Parathyroid adenoma (tissue), 2 donors: ENCODE measurements around the gene RABL6.
"Not testable (repeated sequence)": the region's sequence is repeated elsewhere in the genome, so short reads cannot be mapped to it uniquely, and the experiment has no call there.

Source experiments
- H2AFZ ChIP-seq: fragments of 300-600 bp; sonication (generic); one replicate; pipeline ENCODE4 v1.7.0; 2017; ENCODE audit warnings: antibody characterized with exemption, mild to moderate bottlenecking
- H3K27ac ChIP-seq: fragments of 300-600 bp; sonication (generic); one replicate; pipeline ENCODE4 v1.7.0; 2017
- H3K27me3 ChIP-seq: fragments of 300-600 bp; sonication (generic); one replicate; pipeline ENCODE4 v1.7.0; 2017; ENCODE audit warnings: low read length; ENCODE audit not compliant: control insufficient read depth, insufficient read depth
- H3K36me3 ChIP-seq: fragments of 300-600 bp; sonication (generic); one replicate; pipeline ENCODE4 v1.7.0; 2017; ENCODE audit warnings: low read length; ENCODE audit not compliant: control insufficient read depth, insufficient read depth
- H3K4me1 ChIP-seq: fragments of 300-600 bp; sonication (generic); one replicate; pipeline ENCODE4 v1.7.0; 2017; ENCODE audit warnings: control low read depth
- H3K4me2 ChIP-seq: fragments of 300-600 bp; sonication (generic); one replicate; pipeline ENCODE4 v1.7.0; 2017; ENCODE audit warnings: low read length
- H3K4me3 ChIP-seq: fragments of 300-600 bp; sonication (generic); one replicate; pipeline ENCODE4 v1.7.0; 2017; ENCODE audit warnings: low read depth, low read length
- H3K79me2 ChIP-seq: fragments of 300-600 bp; sonication (generic); one replicate; pipeline ENCODE4 v1.7.0; 2017; ENCODE audit warnings: control low read depth
- H3K9ac ChIP-seq: fragments of 300-600 bp; sonication (generic); one replicate; pipeline ENCODE4 v1.7.0; 2017; ENCODE audit warnings: mild to moderate bottlenecking
- H3K9me3 ChIP-seq: fragments of 300-600 bp; sonication (generic); one replicate; pipeline ENCODE4 v1.7.0; 2017; ENCODE audit warnings: low read length; ENCODE audit not compliant: control insufficient read depth
- TF ChIP-seq, protein P1 (sequence below): fragments of 300-600 bp; sonication (generic); IDR thresholded peaks from one replicate; pipeline ENCODE4 v1.7.0; 2017; ENCODE audit warnings: antibody characterized with exemption, mild to moderate bottlenecking
- donor health status: primary hyperparathyroidism.

The RABL6 gene

DNA sequence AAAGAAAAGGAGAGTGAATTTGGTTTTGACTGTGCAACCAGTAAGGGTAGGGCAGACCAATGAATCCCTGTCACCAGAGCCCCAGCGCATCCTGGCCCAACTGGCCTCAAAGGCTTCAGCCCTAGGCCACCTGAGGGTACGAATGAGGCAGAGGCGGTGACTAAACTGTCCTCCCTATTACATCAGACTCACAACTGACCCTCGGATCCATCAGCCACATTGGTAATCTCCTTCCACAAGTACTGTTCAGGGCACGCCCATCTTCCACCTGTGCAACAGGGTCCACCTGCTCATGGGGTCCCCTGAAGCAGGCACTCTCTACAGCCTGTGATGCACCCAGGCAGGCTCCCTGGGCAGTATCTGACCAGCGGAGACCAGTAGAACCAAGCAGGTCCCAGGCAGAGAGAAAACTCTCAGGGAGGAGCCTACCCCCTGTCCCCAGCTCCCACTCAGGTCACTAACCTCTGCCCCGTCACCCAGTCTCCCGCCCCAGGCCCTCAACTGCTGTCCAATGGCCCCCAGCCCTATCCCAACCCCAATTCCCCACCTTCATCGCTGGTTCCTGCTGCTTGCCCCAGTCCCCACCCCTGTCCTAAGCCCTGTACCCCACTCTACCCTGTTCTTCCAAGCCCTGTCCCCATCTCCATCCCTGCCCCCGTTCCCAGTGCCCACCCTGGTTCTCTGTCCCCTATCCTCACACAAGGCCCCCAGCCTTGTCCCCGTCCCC is 57.5 kb downstream of the RABL6 start:
- H3K9ac ChIP-seq, result no peak overlapping the region
- H3K36me3 ChIP-seq, result no peaks in the 10 kb centered on the region
- peak overlapping the region; percentile 95 for H3K4me3 ChIP-seq
- no peak overlapping the region for H2AFZ ChIP-seq
- no peak overlapping the region for H3K27ac ChIP-seq
- H3K27me3 ChIP-seq, result no peaks in the 10 kb centered on the region
- TF ChIP-seq, protein P1, sequence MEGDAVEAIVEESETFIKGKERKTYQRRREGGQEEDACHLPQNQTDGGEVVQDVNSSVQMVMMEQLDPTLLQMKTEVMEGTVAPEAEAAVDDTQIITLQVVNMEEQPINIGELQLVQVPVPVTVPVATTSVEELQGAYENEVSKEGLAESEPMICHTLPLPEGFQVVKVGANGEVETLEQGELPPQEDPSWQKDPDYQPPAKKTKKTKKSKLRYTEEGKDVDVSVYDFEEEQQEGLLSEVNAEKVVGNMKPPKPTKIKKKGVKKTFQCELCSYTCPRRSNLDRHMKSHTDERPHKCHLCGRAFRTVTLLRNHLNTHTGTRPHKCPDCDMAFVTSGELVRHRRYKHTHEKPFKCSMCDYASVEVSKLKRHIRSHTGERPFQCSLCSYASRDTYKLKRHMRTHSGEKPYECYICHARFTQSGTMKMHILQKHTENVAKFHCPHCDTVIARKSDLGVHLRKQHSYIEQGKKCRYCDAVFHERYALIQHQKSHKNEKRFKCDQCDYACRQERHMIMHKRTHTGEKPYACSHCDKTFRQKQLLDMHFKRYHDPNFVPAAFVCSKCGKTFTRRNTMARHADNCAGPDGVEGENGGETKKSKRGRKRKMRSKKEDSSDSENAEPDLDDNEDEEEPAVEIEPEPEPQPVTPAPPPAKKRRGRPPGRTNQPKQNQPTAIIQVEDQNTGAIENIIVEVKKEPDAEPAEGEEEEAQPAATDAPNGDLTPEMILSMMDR, result no peak
- H3K4me2 ChIP-seq, result peak overlapping the region; percentile 50
- no peaks in the 10 kb centered on the region for H3K4me1 ChIP-seq
- peaks cover 4% of the 10 kb centered on the region for H3K79me2 ChIP-seq
- H3K9me3 ChIP-seq, result no peaks in the 10 kb centered on the region

DNA sequence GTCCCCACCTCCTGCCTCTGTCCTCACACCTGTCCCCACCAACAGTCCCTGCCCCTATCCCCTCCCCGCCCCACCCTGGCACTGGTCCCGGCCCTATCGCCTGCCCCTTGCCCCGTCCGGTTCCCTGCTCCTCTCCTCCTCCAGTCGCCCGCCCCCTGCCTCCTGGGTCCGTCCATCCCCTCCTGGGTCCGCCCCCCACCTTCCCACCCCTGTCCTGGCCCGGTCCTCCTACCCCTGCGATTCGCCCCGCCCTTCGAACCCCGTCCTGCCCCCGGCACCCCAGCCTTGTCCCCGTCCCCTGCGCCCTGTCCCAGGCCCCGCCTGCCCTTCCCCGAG is 58.0 kb downstream of the RABL6 start:
- peak overlapping the region; percentile 83 for H3K27ac ChIP-seq
- H3K79me2 ChIP-seq, result peaks cover 4% of the 10 kb centered on the region
- H3K4me1 ChIP-seq, result no peaks in the 10 kb centered on the region
- peak overlapping the region; percentile 74 for H2AFZ ChIP-seq
- H3K4me2 ChIP-seq, result peak overlapping the region; percentile 50
- H3K27me3 ChIP-seq, result no peaks in the 10 kb centered on the region
- H3K9ac ChIP-seq, result peak overlapping the region; percentile 94
- TF ChIP-seq, protein P1, result no peak
- H3K9me3 ChIP-seq, result no peaks in the 10 kb centered on the region
- no peaks in the 10 kb centered on the region for H3K36me3 ChIP-seq
- H3K4me3 ChIP-seq, result peak overlapping the region; percentile 95

DNA sequence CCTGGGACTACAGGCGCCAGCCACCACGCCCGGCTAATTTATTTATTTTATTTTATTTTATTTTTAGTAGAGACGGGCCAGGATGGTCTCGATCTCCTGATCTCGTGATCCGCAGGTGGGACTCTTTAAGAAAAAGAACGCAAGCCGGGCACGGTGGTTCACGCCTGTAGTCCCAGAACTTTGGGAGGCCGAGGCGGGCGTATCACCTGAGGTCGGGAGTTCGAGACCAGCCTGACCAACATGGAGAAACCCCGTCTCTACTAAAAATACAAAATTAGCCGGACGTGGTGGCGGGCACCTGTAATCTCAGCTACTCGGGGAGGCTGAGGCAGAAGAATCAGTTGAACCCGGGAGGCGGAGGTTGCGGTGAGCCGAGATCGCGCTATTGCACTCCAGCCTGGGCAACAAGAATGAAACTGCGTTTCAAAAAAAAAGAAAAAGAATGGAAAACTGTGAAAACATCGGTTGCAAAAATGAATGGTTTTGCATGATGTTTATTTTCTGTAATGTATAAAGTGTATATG is 59.2 kb downstream of the RABL6 start:
- not testable (repeated sequence) for H3K4me1 ChIP-seq, H3K36me3 ChIP-seq, H3K79me2 ChIP-seq, H3K9ac ChIP-seq, H3K9me3 ChIP-seq, H3K27me3 ChIP-seq, H3K27ac ChIP-seq
- Histone ChIP-seq H3K4me2 (peak overlapping the region; percentile 72), H2AFZ (peak overlapping the region; percentile 59), H3K4me3 (peak overlapping the region; percentile 52)

DNA sequence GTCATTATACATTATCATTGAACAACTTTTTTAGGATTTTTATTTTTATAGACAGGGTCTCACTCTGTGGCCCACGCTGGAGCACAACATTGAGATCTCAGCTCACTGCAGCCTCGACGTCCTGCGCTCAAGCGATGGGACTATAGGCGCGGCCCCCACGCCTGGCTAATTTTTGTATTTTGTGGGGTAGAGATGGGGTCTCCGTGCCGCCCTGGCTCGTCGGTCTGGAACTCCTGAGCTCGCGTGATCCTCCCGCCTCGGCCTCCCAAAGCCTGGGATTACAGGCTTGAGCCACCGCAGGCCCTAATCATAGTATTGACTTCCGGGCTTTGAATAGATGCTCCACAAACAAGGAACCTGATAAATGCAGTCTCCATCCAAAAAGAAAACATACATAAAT is 59.7 kb downstream of the RABL6 start:
- H3K27me3 ChIP-seq, result no peaks in the 10 kb centered on the region
- H3K9me3 ChIP-seq, result no peaks in the 10 kb centered on the region
- no peak overlapping the region for H3K4me3 ChIP-seq
- H3K4me1 ChIP-seq, result no peaks in the 10 kb centered on the region
- no peak overlapping the region for H2AFZ ChIP-seq
- H3K4me2 ChIP-seq, result no peak overlapping the region
- TF ChIP-seq, protein P1, result no peak
- H3K9ac ChIP-seq, result no peak overlapping the region
- no peak overlapping the region for H3K27ac ChIP-seq
- H3K36me3 ChIP-seq, result no peaks in the 10 kb centered on the region
- H3K79me2 ChIP-seq, result peaks cover 4% of the 10 kb centered on the region

DNA sequence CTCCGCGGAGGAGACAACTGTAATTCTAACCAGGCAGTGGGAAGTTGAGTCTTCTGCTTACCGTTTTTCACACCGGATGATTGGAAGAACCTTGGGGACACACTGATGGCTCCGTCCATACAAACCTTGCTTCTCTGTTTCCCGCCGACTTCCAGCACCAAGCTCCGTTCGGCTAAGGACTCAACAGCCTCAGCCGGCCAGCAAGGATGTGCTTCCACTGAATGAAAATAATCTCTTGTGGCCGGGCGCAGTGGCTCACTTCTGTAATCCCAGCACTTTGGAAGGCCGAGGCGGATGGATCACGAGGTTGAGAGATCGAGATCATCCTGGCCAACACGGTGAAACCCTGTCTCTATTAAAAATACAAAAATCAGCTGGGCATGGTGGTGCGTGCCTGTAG is 60.2 kb downstream of the RABL6 start:
- no peak overlapping the region for H3K27ac ChIP-seq
- TF ChIP-seq, protein P1, result no peak
- H3K27me3 ChIP-seq, result no peaks in the 10 kb centered on the region
- H3K4me1 ChIP-seq, result no peaks in the 10 kb centered on the region
- H3K4me3 ChIP-seq, result no peak overlapping the region
- peaks cover 4% of the 10 kb centered on the region for H3K79me2 ChIP-seq
- no peaks in the 10 kb centered on the region for H3K36me3 ChIP-seq
- no peak overlapping the region for H2AFZ ChIP-seq
- no peak overlapping the region for H3K9ac ChIP-seq
- no peaks in the 10 kb centered on the region for H3K9me3 ChIP-seq
- no peak overlapping the region for H3K4me2 ChIP-seq
